Heart right ventricle (tissue), 16 donors: ENCODE results near the gene TMEM97. TPM values are rescaled to one million over a fixed set of nuclear protein-coding genes. Genes with fewer than 3 reads are reported as not detected.

ENCODE experiments used
- ATAC-seq, 8 donors: fragments of 200-7000 bp; cut with Tn5 transposase; one replicate each; pipeline ENCODE4 v1.9.1; 2020; ENCODE audit warnings: mild to moderate bottlenecking in 8 of 8, moderate library complexity in 8 of 8, moderate number of reproducible peaks in 1 of 8
- DNase-seq, 2 donors: peaks; one replicate each; pipeline ENCODE4 v3.0.0-alpha.2; 2020
- H3K27ac ChIP-seq, 10 donors: fragments of 200-600 bp; sonication (generic) in 2 of 10; one replicate each; pipeline versions ENCODE4 v1.5.0 to v1.8.0; 2020 to 2022; ENCODE audit warnings: mild to moderate bottlenecking in 3 of 10
- H3K27me3 ChIP-seq, 7 donors: fragments of 200-600 bp; one replicate each; pipeline ENCODE4 v1.8.0; 2021 to 2022; ENCODE audit warnings: mild to moderate bottlenecking in 2 of 7
- H3K36me3 ChIP-seq, 9 donors: fragments of 200-600 bp; sonication (generic) in 1 of 9; one replicate each; pipeline versions ENCODE4 v1.5.0 to v1.8.0; 2020 to 2022; ENCODE audit warnings: mild to moderate bottlenecking in 2 of 9
- H3K4me1 ChIP-seq, 9 donors: fragments of 200-600 bp; sonication (generic) in 1 of 9; one replicate each; pipeline versions ENCODE4 v1.5.0 to v1.8.0; 2020 to 2022; ENCODE audit warnings: mild to moderate bottlenecking in 4 of 9
- H3K4me3 ChIP-seq, 10 donors: fragments of 200-600 bp; sonication (generic) in 2 of 10; one replicate each; pipeline versions ENCODE4 v1.5.0 to v1.8.0; 2020 to 2022; ENCODE audit warnings: mild to moderate bottlenecking in 7 of 10, moderate library complexity in 2 of 10
- H3K9me3 ChIP-seq, 11 donors: fragments of 200-600 bp in 10 of 11; sonication (generic) in 2 of 11; one replicate each; pipeline versions ENCODE4 v1.5.0 to v1.8.0; 2013 to 2022; ENCODE audit warnings: mild to moderate bottlenecking in 2 of 11, control low read depth in 1 of 11, moderate library complexity in 1 of 11
- CTCF ChIP-seq, 9 donors: fragments of 200-600 bp; sonication (generic) in 2 of 9; IDR thresholded peaks; one replicate each; pipeline versions ENCODE4 v1.5.0 to v1.8.0; 2021 to 2022; ENCODE audit warnings: antibody characterized with exemption in 9 of 9, mild to moderate bottlenecking in 5 of 9, moderate library complexity in 1 of 9
- WGBS, 2 donors: extraction: QIAGEN DNeasy Blood & Tissue Kit; methylation state at CpG; one replicate each; pipeline ENCODE4 v1.1.7; 2013; ENCODE audit warnings: inconsistent platforms in 1 of 2; 5-methylcytosine and 5-hydroxymethylcytosine counted together
- intact Hi-C, 10 donors: fragments of 100-400 bp; cut with DNase I; formaldehyde crosslinking; loops; one replicate each; pipeline versions ENCODE4 v1.11.1 to v1.14.2; 2022
- polyA plus RNA-seq, 2 donors: library from polyadenylated mRNA; stranded (reverse); fragments of 200-250 nt; gene quantifications; one replicate each; pipeline ENCODE4 v1.2.3, GENCODE V29; 2013
- total RNA-seq, 10 donors: library from RNA; stranded (reverse); fragmentation: NEBNext Ultra II Directional in 3 of 10; extraction: Animal tissue kit (Norgen Biotek cat#: 25700) in 3 of 10; gene quantifications; one replicate each; pipeline versions ENCODE4 v1.2.1 to v1.2.4, GENCODE V29; 2021 to 2023
- donor health status: Arrhythmogenic right ventricular cardiomyopathy.
- donor health status: ischemic (EF 13 %, LVEDD 7.1; RV severe dilation, severe dysfunction).
- donor health status: healthy with polysubstance abuse.
- donor health status: DM: no; HTN: yes; CAD: no.
- donor health status: DM: no; HTN: no; CAD: no.
- donor health status: ischemic (EF 25% LVEDD 6.9; RV normal size, moderate dysfunction).
- donor health status: ischemic (EF 25% LVEDD 5.7; RV mildly dilated, moderate dysfunction).
- donor health status: healthy.
- donor health status: DM: yes; HTN: yes; CAD: no.
- donor health status: Ischemic cardiomyopathy.
- donor health status: ischemic (EF 35%, LVEDD 5.7; RV mildly dilated, moderate dysfunction).
- donor health status: nonischemic (EF 11% LVEDD 7.7; RV severe dilation, severe dysfunction).
- donor health status: DM: yes; HTN: yes; CAD: no.
- donor health status: PGD.
- donor health status: ischemic (EF 29% LVEDD 5.4; RV normal size, mild dysfunction).
- donor health status: nonischemic (EF 23%, LVEDD 6.1; RV moderate dilation, normal function).

Gene TMEM97
- total and polyA plus RNA-seq, 12 donors = 1.6 to 5.2 (median 3.2) TPM

- peaks cover 15 to 56% (median 34%) of the 10 kb centered on the region in 9 donors for H3K4me1 ChIP-seq
- no peaks in the 10 kb centered on the region for H3K9me3 ChIP-seq
- DNase-seq (no peak), ATAC-seq (peak in 6 of 8 donors; percentile 16 to 62 (median 59))
- H3K4me3 ChIP-seq = no peak overlapping the region
- WGBS, 2 donors = 47 to 50% methylated on average over 7 of the region's 7 CpGs
- H3K27me3 ChIP-seq = no peaks in the 10 kb centered on the region
- H3K27ac ChIP-seq = peak overlapping the region; percentile 7 to 74 (median 40)
- intact Hi-C loops = no loop called here
- TF ChIP-seq CTCF (IDR thresholded peaks at IDR 0.05) = peak in 7 of 9 donors; percentile 27 to 56 (median 51)
- H3K36me3 ChIP-seq = peaks cover 8 to 100% (median 87%) of the 10 kb centered on the region in 9 donors
These were observed 27.8 kb downstream of the TMEM97 start for GRCh38 chr17:28346746-28347246.

- Histone ChIP-seq H3K27ac (peak overlapping the region; percentile 7 to 74 (median 40)), H3K36me3 (peaks cover 3 to 100% (median 87%) of the 10 kb centered on the region in 9 donors), H3K4me1 (peaks cover 15 to 56% (median 34%) of the 10 kb centered on the region in 9 donors), H3K9me3 (no peaks in the 10 kb centered on the region), H3K4me3 (no peak overlapping the region), H3K27me3 (no peaks in the 10 kb centered on the region)
- intact Hi-C loops = no loop called here
- DNase-seq = no peak
- no peak for TF ChIP-seq CTCF (IDR thresholded peaks at IDR 0.05)
- peak in 3 of 8 donors; percentile 6 to 7 (median 7) for ATAC-seq
- WGBS, 2 donors = 71 to 76% methylated on average over 8 of the region's 8 CpGs
These were observed 28.4 kb downstream of the TMEM97 start for GRCh38 chr17:28347261-28347891.

- peaks cover 0 to 100% (median 84%) of the 10 kb centered on the region in 9 donors for H3K36me3 ChIP-seq
- H3K4me3 ChIP-seq = no peak overlapping the region
- peak overlapping the region in 1 of 10 donors; percentile 21 for H3K27ac ChIP-seq
- DNase-seq (no peak), ATAC-seq (no peak)
- WGBS, 2 donors = 75 to 89% methylated on average over 3 of the region's 3 CpGs
- peaks cover 15 to 56% (median 34%) of the 10 kb centered on the region in 9 donors for H3K4me1 ChIP-seq
- H3K27me3 ChIP-seq = no peaks in the 10 kb centered on the region
- intact Hi-C loops = loop anchor here in 1 of 10 donors (1.0 kb wide), 1 partner anchor 46 kb away; no protein-coding TSS in a partner anchor
- no peaks in the 10 kb centered on the region for H3K9me3 ChIP-seq
- TF ChIP-seq CTCF (IDR thresholded peaks at IDR 0.05) = no peak
These were observed 30.0 kb downstream of the TMEM97 start for GRCh38 chr17:28348979-28349378.

- DNase-seq = no peak
- WGBS, 2 donors = 91 to 94% methylated on average over 7 of the region's 7 CpGs
- H3K36me3 ChIP-seq = peaks cover 0 to 100% (median 78%) of the 10 kb centered on the region in 9 donors
- no peak for ATAC-seq
- peaks cover 13 to 48% (median 27%) of the 10 kb centered on the region in 9 donors for H3K4me1 ChIP-seq
- TF ChIP-seq CTCF (IDR thresholded peaks at IDR 0.05) = no peak
- intact Hi-C loops = no loop called here
- peak overlapping the region in 1 of 10 donors; percentile 21 for H3K27ac ChIP-seq
- no peak overlapping the region for H3K4me3 ChIP-seq
- H3K9me3 ChIP-seq = no peaks in the 10 kb centered on the region
- H3K27me3 ChIP-seq = no peaks in the 10 kb centered on the region
These were observed 31.3 kb downstream of the TMEM97 start for GRCh38 chr17:28350271-28350670.
